CD4-positive, CD25-positive, alpha-beta regulatory T cell (primary cell): Measurements from ENCODE around the gene OCEL1. TPM values are rescaled to one million over a fixed set of nuclear protein-coding genes. Genes with fewer than 3 reads are reported as not detected.

Source experiments
- ATAC-seq, 2 donors: fragments of 150-1000 bp; cut with Tn5 transposase; one replicate each; pipeline ENCODE4 v1.10.0; 2021; ENCODE audit warnings: low read depth in 2 of 2, moderate number of reproducible peaks in 2 of 2, moderate library complexity in 1 of 2
- DNase-seq, 3 donors: peaks; one replicate each; pipeline versions ENCODE4 v3.0.0 to v3.0.0-alpha.2; 2012 to 2022; ENCODE audit warnings: mixed read lengths in 1 of 3
- H3K27ac ChIP-seq: one replicate; pipeline ENCODE4 v1.7.0; 2013; ENCODE audit warnings: mild to moderate bottlenecking, low read length; ENCODE audit not compliant: insufficient read depth, poor library complexity, severe bottlenecking
- H3K27me3 ChIP-seq: one replicate; pipeline ENCODE4 v1.7.0; 2013; ENCODE audit warnings: low read length; ENCODE audit not compliant: control insufficient read depth, insufficient read depth
- H3K36me3 ChIP-seq: one replicate; pipeline ENCODE4 v1.7.0; 2013; ENCODE audit warnings: mild to moderate bottlenecking, low read length, moderate library complexity; ENCODE audit not compliant: control insufficient read depth, insufficient read depth
- H3K4me1 ChIP-seq: 2 replicates; pipeline ENCODE4 v1.7.0; 2013; ENCODE audit warnings: mild to moderate bottlenecking, low read length; ENCODE audit not compliant: insufficient read depth, control insufficient read depth, poor library complexity, severe bottlenecking
- H3K4me3 ChIP-seq: one replicate; pipeline ENCODE4 v1.7.0; 2013; ENCODE audit warnings: low read depth, mild to moderate bottlenecking, low read length, moderate library complexity
- H3K9me3 ChIP-seq, 2 experiments: 1 replicate in 1 of 2; 2 replicates in 1 of 2; pipeline ENCODE4 v1.7.0; 2013; ENCODE audit warnings: low read length in 2 of 2, mild to moderate bottlenecking in 1 of 2, moderate library complexity in 1 of 2; ENCODE audit not compliant: control insufficient read depth in 2 of 2
- H3K27ac Mint-ChIP-seq, 3 donors: one replicate each; pipeline ENCODE4 v1.8.0; 2020 to 2022; ENCODE audit warnings: mild to moderate bottlenecking in 3 of 3, mixed read lengths in 3 of 3, moderate library complexity in 2 of 3
- H3K27me3 Mint-ChIP-seq: one replicate; pipeline ENCODE4 v1.8.0; 2022; ENCODE audit warnings: mild to moderate bottlenecking, mixed read lengths
- H3K36me3 Mint-ChIP-seq: one replicate; pipeline ENCODE4 v1.8.0; 2020; ENCODE audit warnings: mixed read lengths
- H3K4me1 Mint-ChIP-seq, 4 donors: one replicate each; pipeline ENCODE4 v1.8.0; 2020 to 2022; ENCODE audit warnings: mixed read lengths in 4 of 4, mild to moderate bottlenecking in 1 of 4
- H3K4me3 Mint-ChIP-seq, 4 donors: one replicate each; pipeline ENCODE4 v1.8.0; 2020 to 2022; ENCODE audit warnings: mild to moderate bottlenecking in 4 of 4, mixed read lengths in 4 of 4, moderate library complexity in 3 of 4
- H3K9me3 Mint-ChIP-seq, 7 donors: one replicate each; pipeline ENCODE4 v1.8.0; 2020 to 2022; ENCODE audit warnings: mixed read lengths in 7 of 7, mild to moderate bottlenecking in 3 of 7, moderate library complexity in 2 of 7
- polyA plus RNA-seq, 4 donors: library from polyadenylated mRNA; unstranded; fragments of 300-500 nt; fragmentation: Illumina TruSeq; gene quantifications; one replicate each; pipeline ENCODE4 v1.2.3, GENCODE V29; 2021
- total RNA-seq: library from RNA; stranded (reverse); gene quantifications from one replicate; pipeline ENCODE4 v1.2.3, GENCODE V29; 2022

OCEL1 gene
- total and polyA plus RNA-seq, 5 donors from 2014 or later, result 23.3 to 51.0 (median 46.7) TPM

DNA sequence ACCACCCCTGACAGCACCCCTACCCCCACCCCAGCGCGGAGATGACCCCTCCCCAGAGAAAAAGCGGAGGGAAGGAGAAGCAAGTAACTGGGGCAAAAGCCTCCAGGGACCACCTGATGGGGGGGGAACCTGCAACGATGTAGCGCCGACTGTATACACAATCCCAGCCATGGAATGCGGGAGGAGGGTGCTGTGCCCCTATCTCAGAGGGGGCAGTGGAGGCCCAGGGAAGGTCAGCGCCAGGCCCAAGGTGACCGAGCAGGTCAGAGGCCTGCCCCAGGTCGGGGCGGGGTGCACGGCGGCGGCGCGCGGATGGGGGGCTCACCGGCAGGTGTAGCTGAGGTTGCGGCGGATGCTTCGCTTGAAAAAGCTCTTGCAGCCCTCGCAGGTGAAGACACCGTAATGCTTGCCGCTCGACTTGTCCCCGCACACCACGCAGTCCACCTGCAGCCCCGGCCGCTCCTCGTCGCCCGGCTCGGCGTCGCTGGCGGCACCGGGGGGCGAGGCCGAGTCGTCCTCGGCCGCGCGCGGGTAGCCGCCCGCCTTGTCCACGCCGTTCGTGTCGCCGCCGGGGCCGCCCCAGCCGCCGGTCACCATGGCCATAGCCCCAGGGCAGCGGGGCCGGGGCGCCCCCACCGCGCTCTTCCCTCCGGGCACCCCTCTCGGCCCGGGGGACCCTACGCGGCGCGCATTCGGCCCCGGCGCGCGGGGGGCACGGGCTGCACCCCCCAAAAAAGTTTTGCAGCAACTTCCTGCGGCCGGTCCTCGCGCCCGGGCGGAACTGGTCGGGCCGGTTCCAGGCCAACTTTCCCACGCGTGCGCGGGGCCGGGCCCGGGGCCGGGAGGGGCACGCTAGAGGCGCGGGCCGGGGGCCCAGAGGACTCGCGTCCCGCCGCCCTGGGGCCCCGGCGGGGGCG is 18.9 kb downstream of the OCEL1 start:
- Histone ChIP-seq H3K36me3 (no peaks in the 10 kb centered on the region), H3K27ac (no peak overlapping the region), H3K4me3 (no peak overlapping the region), H3K9me3 (no peaks in the 10 kb centered on the region), H3K4me1 (peaks cover 19% of the 10 kb centered on the region), H3K27me3 (no peaks in the 10 kb centered on the region)
- ATAC-seq (no peak), DNase-seq (no peak)
- H3K27ac Mint-ChIP-seq, result no peak overlapping the region
- peak overlapping the region; percentile 5 to 67 (median 64) for H3K4me3 Mint-ChIP-seq
- H3K9me3 Mint-ChIP-seq, result no peaks in the 10 kb centered on the region
- H3K4me1 Mint-ChIP-seq, result peaks cover 0 to 12% (median 1%) of the 10 kb centered on the region in 4 donors
- peaks cover 41% of the 10 kb centered on the region for H3K27me3 Mint-ChIP-seq
- no peaks in the 10 kb centered on the region for H3K36me3 Mint-ChIP-seq

DNA sequence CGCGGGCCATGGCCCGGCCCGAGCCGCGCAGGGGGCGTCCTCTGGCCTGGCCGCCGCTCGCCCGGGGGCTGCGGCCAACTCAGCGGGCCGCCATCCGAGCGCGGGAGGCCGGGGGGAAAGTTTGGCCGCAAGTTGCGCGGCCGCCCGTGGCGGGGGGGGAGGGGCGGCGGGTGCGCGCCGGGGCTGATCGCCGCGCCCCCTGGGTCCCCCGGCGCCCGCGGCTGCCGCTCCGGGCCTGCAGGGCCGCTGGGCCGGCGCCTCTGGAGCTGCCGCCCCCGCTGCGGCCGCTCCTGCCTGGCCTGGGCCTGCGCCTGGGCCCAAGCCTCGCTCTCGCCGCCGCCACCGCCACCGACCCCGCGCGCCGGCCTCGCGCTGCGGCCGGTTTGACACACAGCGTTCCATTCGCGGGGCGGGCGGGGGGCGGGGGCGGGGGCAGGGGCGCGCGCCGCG is 19.5 kb downstream of the OCEL1 start, which contains the start of gene NR2F6:
TSS of gene NR2F6 (minus strand) at position 385 of the 450 bp plus-strand sequence. CDS start 699 bp downstream, outside the sequence.
- Histone ChIP-seq H3K4me1 (peaks cover 19% of the 10 kb centered on the region), H3K27me3 (no peaks in the 10 kb centered on the region), H3K27ac (no peak within 1 kb of the TSS), H3K9me3 (no peaks in the 10 kb centered on the region), H3K36me3 (no peaks in the 10 kb centered on the region), H3K4me3 (no peak within 1 kb of the TSS)
- Mint-ChIP-seq H3K4me3 (peak within 1 kb of the TSS; percentile 83 to 92 (median 87)), H3K4me1 (peaks cover 0 to 12% (median 1%) of the 10 kb centered on the region in 4 donors), H3K27me3 (peaks cover 40% of the 10 kb centered on the region), H3K27ac (peak within 1 kb of the TSS in 1 of 3 donors; percentile 71), H3K36me3 (no peaks in the 10 kb centered on the region), H3K9me3 (no peaks in the 10 kb centered on the region)
- peak in 1 of 2 donors; percentile 5 for ATAC-seq
- no peak for DNase-seq

DNA sequence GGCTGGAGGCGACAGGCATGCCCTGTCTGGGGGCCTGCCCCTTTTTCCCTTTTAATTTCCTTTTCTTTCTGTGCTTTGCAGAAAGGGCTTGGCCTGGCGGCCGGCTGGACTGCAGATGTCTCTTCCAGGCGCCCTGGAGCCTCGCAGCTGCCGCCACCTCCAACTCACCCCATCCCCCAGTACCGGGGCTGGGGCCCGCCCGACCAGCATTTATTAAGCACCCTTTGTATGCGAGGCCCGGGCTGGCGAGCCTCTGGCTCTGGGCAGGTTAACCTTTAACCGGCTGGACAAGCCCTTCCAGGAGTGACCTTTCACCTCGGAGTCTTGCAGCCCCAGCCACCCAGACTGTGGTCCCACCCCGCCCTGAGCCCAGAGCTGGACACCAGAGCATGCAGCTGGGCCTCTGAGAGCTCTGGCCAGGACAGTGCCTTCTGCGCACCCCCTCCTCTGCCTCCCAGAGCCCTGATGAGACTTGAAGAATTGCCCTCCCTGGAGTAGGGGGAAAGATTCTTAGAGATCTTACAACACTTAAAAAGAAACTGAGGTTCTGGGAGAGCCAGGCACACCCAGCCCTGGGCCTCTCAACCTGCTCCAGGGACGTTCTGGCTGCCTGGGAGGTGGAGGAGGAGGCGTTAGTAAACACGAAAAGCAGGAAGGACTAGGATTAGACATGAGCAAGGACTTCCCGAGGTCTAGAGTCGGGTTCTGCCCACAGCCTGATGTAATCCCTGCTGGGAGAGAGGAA is 20.8 kb downstream of the OCEL1 start:
- Mint-ChIP-seq H3K4me1 (peaks cover 0 to 12% (median 1%) of the 10 kb centered on the region in 4 donors), H3K27me3 (peaks cover 31% of the 10 kb centered on the region), H3K36me3 (no peaks in the 10 kb centered on the region), H3K27ac (peak overlapping the region in 1 of 3 donors; percentile 69), H3K9me3 (no peaks in the 10 kb centered on the region), H3K4me3 (peak overlapping the region; percentile 53 to 85 (median 69))
- ATAC-seq (no peak), DNase-seq (no peak)
- Histone ChIP-seq H3K27ac (no peak overlapping the region), H3K36me3 (no peaks in the 10 kb centered on the region), H3K4me3 (no peak overlapping the region), H3K4me1 (peaks cover 19% of the 10 kb centered on the region), H3K27me3 (no peaks in the 10 kb centered on the region), H3K9me3 (no peaks in the 10 kb centered on the region)

DNA sequence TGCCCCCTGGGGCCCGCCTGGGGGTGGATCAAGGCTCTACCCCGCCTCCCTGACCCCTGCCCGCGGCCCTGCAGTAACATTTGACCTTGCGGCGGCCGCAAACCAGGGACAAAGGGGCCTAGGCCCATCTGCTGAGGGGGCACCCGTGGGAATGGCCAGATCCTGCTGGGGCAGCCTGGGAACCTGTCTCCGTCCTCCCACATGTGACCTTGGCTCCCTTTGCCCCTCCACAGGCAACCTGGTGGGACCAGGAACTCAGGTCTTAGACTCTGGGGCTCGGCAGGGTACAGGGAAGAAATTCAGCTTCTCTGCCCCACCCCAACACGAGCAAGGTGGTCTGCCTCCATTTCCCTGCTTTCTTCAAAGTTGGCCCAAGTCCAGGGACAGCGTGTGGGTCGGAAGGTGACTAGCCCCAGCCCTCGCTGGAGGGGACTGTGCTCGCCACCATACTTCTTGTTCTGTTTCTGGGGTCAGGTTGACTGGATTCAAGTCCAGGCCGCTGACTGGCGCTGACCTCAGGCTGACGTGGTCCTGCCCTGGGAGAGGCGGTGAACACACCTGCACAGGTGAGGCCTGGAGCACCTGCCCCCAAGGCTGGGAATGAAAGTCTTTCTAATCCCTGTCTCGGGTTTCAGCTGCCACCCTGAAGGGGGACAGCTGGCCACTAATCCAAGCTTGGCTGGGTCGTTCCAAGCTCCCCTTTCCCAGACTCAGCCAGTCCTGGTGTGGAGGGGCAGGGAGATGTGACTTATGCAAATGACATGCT is 22.2 kb downstream of the OCEL1 start:
- Mint-ChIP-seq H3K27ac (no peak overlapping the region), H3K36me3 (no peaks in the 10 kb centered on the region), H3K4me3 (no peak overlapping the region), H3K4me1 (peaks cover 0 to 12% (median 1%) of the 10 kb centered on the region in 4 donors), H3K27me3 (peaks cover 27% of the 10 kb centered on the region), H3K9me3 (no peaks in the 10 kb centered on the region)
- no peak overlapping the region for H3K4me3 ChIP-seq
- H3K27ac ChIP-seq, result no peak overlapping the region
- no peaks in the 10 kb centered on the region for H3K9me3 ChIP-seq
- no peak for DNase-seq
- no peaks in the 10 kb centered on the region for H3K27me3 ChIP-seq
- H3K4me1 ChIP-seq, result peaks cover 19% of the 10 kb centered on the region
- no peak for ATAC-seq
- H3K36me3 ChIP-seq, result no peaks in the 10 kb centered on the region

DNA sequence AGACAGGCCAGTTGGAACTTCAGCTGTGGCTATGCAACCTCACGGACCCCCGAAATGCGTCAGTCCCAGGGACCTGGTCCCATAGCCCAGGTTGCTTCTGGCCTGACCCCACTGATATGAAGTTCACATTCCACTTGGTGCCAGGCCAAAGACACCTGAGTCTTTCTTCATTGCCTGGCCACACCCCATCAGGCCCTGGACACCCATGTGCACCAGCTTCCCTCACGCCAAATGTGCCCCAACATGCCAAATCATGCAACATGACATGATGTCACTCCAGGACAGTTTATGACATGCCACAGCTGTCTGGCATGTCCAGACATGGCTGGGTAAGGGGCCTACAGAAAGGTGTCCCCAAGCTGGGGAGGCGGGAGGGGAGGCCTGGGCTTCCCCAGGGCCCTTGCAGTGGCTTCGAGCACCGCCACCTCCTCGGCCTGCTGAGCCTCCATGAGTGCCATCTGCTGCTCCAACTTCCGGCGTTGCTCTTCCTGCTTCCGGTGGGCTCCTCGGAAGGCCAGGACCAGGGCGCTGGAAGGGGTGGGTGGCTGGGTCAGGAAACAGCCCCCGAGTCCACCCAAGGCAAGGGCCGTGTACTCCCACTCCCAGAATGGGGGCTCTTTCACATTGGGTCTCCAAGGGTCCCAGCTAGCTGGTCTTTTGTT is 24.0 kb downstream of the OCEL1 start:
- no peak overlapping the region for H3K27ac ChIP-seq
- ATAC-seq, result no peak
- no peak for DNase-seq
- no peaks in the 10 kb centered on the region for H3K27me3 ChIP-seq
- no peak overlapping the region for H3K4me3 ChIP-seq
- H3K36me3 Mint-ChIP-seq, result no peaks in the 10 kb centered on the region
- H3K27ac Mint-ChIP-seq, result no peak overlapping the region
- H3K27me3 Mint-ChIP-seq, result peaks cover 15% of the 10 kb centered on the region
- no peaks in the 10 kb centered on the region for H3K9me3 ChIP-seq
- H3K4me1 Mint-ChIP-seq, result peaks cover 0 to 12% (median 1%) of the 10 kb centered on the region in 4 donors
- H3K4me3 Mint-ChIP-seq, result peak overlapping the region in 1 of 4 donors; percentile 29
- H3K4me1 ChIP-seq, result peaks cover 14% of the 10 kb centered on the region
- H3K9me3 Mint-ChIP-seq, result no peaks in the 10 kb centered on the region
- H3K36me3 ChIP-seq, result no peaks in the 10 kb centered on the region

DNA sequence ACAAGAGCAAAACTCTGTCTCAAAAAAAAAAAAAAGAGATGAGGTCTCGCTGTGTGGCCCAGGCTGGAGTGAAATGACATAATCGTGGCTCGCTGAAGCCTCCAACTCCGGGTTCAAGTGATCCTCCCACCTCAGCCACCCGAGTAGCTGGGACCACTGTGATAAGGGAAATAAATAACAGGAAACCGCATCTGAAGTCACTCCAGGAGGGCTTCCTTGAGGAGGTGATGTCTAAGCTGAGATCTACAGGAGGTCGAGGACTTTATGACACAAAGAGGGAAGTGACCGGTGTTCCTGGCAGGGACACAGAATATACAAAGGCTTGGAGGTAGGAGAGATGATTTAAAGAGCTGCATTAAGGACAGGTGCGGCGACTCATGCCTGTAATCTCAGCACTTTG is 28.6 kb downstream of the OCEL1 start:
- H3K4me1 ChIP-seq, result no peaks in the 10 kb centered on the region
- DNase-seq, result no peak
- no peak overlapping the region for H3K27ac ChIP-seq
- no peak for ATAC-seq
- no peak overlapping the region for H3K4me3 ChIP-seq
- Mint-ChIP-seq H3K36me3 (no peaks in the 10 kb centered on the region), H3K9me3 (no peaks in the 10 kb centered on the region), H3K27ac (no peak overlapping the region), H3K27me3 (peaks cover 9% of the 10 kb centered on the region), H3K4me1 (no peaks in the 10 kb centered on the region), H3K4me3 (no peak overlapping the region)
- H3K36me3 ChIP-seq, result no peaks in the 10 kb centered on the region
- H3K27me3 ChIP-seq, result no peaks in the 10 kb centered on the region
- H3K9me3 ChIP-seq, result no peaks in the 10 kb centered on the region

DNA sequence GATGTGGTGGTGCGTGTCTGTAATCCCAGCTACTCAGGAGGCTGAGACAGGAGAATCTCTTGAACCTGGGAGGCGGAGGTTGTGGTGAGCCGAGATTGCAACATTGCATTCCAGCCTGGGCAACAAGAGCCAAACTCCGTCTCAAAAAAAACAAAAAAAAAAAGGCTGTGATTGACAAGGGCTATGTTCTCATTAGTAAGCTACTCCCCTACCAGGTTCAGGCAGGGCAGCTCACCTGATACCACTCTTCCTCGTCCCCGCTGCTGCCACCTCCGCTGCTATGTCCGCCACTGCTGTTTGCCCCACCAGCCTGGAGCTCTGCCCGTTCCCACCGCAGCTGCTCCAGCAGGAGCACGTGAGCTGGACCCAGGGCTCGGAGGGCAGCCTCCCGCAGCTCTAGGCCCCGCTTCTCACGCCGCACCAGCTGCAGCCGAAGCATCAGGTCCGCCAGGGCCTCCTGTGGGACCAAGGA is 29.2 kb downstream of the OCEL1 start:
- Mint-ChIP-seq H3K4me3 (no peak overlapping the region), H3K9me3 (no peaks in the 10 kb centered on the region), H3K27ac (no peak overlapping the region), H3K36me3 (no peaks in the 10 kb centered on the region), H3K27me3 (peaks cover 9% of the 10 kb centered on the region), H3K4me1 (no peaks in the 10 kb centered on the region)
- Histone ChIP-seq H3K4me1 (no peaks in the 10 kb centered on the region), H3K36me3 (no peaks in the 10 kb centered on the region), H3K27me3 (no peaks in the 10 kb centered on the region), H3K4me3 (no peak overlapping the region), H3K9me3 (no peaks in the 10 kb centered on the region), H3K27ac (no peak overlapping the region)
- no peak for DNase-seq
- no peak for ATAC-seq
